SU-DHL-6 (cell line): ENCODE data around the gene PPM1H.

Source experiments
- EZH2phosphoT487 ChIP-seq: fragments of 200-600 bp; sonication (generic), shearing (Covaris generic); conservative IDR thresholded peaks from 2 replicates; pipeline ENCODE4 v1.6.1; 2018; ENCODE audit warnings: mild to moderate bottlenecking, antibody characterized with exemption, low read length, moderate library complexity, mixed read lengths
- TF ChIP-seq, protein P1 (sequence below): fragments of 200-600 bp; sonication (generic); IDR thresholded peaks from one replicate; pipeline ENCODE4 v1.5.1; 2017; ENCODE audit warnings: antibody characterized with exemption, mild to moderate bottlenecking, low read length, moderate library complexity; ENCODE audit not compliant: insufficient read depth, poor library complexity, severe bottlenecking

DNA sequence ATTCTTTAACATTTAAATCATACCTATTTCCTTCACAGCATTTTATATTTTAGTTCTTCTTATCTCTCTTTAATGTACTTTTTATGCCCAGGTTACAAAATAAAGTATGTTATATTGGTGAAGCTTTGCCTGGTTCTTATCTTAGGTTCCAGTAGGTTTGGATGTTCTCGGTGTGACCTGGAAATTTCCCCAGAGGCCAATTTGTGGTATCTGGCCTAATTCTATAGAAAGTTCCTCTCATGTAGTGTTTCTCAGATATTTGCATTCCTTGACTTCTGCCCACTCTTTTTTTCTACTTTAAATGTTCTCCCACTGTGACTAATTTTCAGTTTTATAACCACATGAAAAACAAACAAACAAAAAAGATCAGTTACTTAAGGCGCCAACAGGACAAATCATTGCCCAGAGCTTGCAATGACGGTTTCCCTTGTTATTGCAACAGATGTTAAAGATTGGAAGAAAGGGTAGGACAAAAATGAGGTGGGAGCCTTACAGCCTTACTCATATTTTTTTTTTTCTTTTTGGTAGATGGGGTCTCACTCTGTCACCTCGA is 41.2 kb upstream of the PPM1H start:
- TF ChIP-seq, protein P1, sequence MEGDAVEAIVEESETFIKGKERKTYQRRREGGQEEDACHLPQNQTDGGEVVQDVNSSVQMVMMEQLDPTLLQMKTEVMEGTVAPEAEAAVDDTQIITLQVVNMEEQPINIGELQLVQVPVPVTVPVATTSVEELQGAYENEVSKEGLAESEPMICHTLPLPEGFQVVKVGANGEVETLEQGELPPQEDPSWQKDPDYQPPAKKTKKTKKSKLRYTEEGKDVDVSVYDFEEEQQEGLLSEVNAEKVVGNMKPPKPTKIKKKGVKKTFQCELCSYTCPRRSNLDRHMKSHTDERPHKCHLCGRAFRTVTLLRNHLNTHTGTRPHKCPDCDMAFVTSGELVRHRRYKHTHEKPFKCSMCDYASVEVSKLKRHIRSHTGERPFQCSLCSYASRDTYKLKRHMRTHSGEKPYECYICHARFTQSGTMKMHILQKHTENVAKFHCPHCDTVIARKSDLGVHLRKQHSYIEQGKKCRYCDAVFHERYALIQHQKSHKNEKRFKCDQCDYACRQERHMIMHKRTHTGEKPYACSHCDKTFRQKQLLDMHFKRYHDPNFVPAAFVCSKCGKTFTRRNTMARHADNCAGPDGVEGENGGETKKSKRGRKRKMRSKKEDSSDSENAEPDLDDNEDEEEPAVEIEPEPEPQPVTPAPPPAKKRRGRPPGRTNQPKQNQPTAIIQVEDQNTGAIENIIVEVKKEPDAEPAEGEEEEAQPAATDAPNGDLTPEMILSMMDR, result no peak
- TF ChIP-seq EZH2phosphoT487, result no peak
